MCF 10A (cell line): Measurements from ENCODE around the gene NSUN2. TPM values are rescaled to one million over a fixed set of nuclear protein-coding genes. Genes with fewer than 3 reads are reported as not detected.
"Not testable (repeated sequence)": the region's sequence is repeated elsewhere in the genome, so short reads cannot be mapped to it uniquely, and the experiment has no call there.

Source experiments
- BruUV-seq: library from RNA; stranded (reverse); fragments of 400-500 nt; replicated peaks from 2 replicates; lab custom pipeline; 2021; lab: Mats Ljungman, UMichigan
- CTCF ChIA-PET: fragments of 300-600 bp; sonication (Branson Sonifier 250); formaldehyde crosslinking; extraction: SDS; loops from one replicate; lab custom pipeline; 2021; ENCODE audit warnings: antibody characterized with exemption, inconsistent platforms; lab: Yijun Ruan, JAX
- POLR2A ChIA-PET: fragments of 300-600, 350-650 bp; sonication (Branson Sonifier 250); formaldehyde crosslinking; extraction: SDS; loops from one replicate; lab custom pipeline; 2020; ENCODE audit warnings: antibody characterized with exemption, inconsistent platforms; lab: Yijun Ruan, JAX
- DNase-seq: peaks from one replicate; pipeline ENCODE4 v3.0.0-alpha.2; 2018; ENCODE audit not compliant: unreplicated experiment
- H3K27ac Mint-ChIP-seq: one replicate; pipeline ENCODE4 v1.8.0; 2022; ENCODE audit warnings: mild to moderate bottlenecking, low read depth, mixed read lengths; ENCODE audit not compliant: unreplicated experiment
- H3K27me3 Mint-ChIP-seq: one replicate; pipeline ENCODE4 v1.8.0; 2022; ENCODE audit warnings: mixed read lengths; ENCODE audit not compliant: insufficient read depth, unreplicated experiment
- H3K36me3 Mint-ChIP-seq: one replicate; pipeline ENCODE4 v1.8.0; 2022; ENCODE audit warnings: mild to moderate bottlenecking, moderate library complexity, mixed read lengths; ENCODE audit not compliant: insufficient read depth, unreplicated experiment
- H3K4me1 Mint-ChIP-seq: one replicate; pipeline ENCODE4 v1.8.0; 2022; ENCODE audit warnings: mixed read lengths; ENCODE audit not compliant: insufficient read depth, unreplicated experiment
- H3K4me3 Mint-ChIP-seq: one replicate; pipeline ENCODE4 v1.8.0; 2022; ENCODE audit warnings: mild to moderate bottlenecking, moderate library complexity, mixed read lengths; ENCODE audit not compliant: unreplicated experiment
- H3K9me3 Mint-ChIP-seq: one replicate; pipeline ENCODE4 v1.8.0; 2022; ENCODE audit warnings: mixed read lengths; ENCODE audit not compliant: unreplicated experiment
- intact Hi-C: fragments of 100-400 bp; cut with micrococcal nuclease; formaldehyde crosslinking; loops from 2 replicates; pipeline ENCODE4 v1.14.1; 2022
- total RNA-seq: library from RNA; stranded (reverse); gene quantifications from 2 replicates; pipeline ENCODE4 v1.2.3, GENCODE V29; 2022
- TF ChIP-seq, protein P1 (sequence below): fragments of 200-600 bp; IDR thresholded peaks from one replicate; pipeline ENCODE4 v1.8.0; 2022; ENCODE audit warnings: antibody characterized with exemption, mild to moderate bottlenecking; ENCODE audit not compliant: unreplicated experiment

Gene NSUN2
- total RNA-seq, 1 experiment from 2014 or later = 95.7 TPM

DNA sequence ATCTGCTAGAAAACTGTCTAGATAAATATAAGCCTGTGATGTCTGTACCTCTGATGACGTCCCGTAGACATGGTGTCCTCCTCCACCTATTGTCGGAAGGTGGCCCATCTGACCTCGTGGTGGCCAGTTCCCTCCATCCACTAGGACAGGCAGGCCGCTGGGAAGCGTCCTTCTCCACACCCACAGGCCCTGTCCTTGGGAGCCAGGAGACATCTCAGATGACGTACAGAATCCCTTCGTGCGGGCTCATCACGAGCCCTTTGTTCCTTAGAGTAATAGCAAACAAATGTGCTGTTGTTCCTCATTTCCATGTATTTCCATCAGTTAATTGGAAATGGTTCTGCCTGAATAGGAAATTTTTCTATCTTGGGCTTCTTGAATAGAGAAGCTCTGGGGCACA, 42.0 kb upstream of the NSUN2 start:
- peaks cover 14% of the 10 kb centered on the region for H3K4me1 Mint-ChIP-seq
- no peaks in the 10 kb centered on the region for H3K9me3 Mint-ChIP-seq
- intact Hi-C loops = loop anchor here (5.0 kb wide), 1 partner anchor 37 kb away; the partner anchor contains the start of gene TENT4A
- ChIA-PET CTCF (interaction anchor here (0.7 kb wide), 1 partner anchor 74 kb away, joined by 3 read pairs; no protein-coding TSS in a partner anchor), POLR2A (interaction anchor here (0.6 to 2.9 kb wide), 3 partner anchors 40 to 66 kb away, joined by 3 to 19 read pairs (median 4); partner anchors contain the start of gene SRD5A1)
- H3K4me3 Mint-ChIP-seq = no peak overlapping the region
- H3K27me3 Mint-ChIP-seq = no peaks in the 10 kb centered on the region
- BruUV-seq = no TSS peak
- no peak overlapping the region for H3K27ac Mint-ChIP-seq
- TF ChIP-seq, protein P1, sequence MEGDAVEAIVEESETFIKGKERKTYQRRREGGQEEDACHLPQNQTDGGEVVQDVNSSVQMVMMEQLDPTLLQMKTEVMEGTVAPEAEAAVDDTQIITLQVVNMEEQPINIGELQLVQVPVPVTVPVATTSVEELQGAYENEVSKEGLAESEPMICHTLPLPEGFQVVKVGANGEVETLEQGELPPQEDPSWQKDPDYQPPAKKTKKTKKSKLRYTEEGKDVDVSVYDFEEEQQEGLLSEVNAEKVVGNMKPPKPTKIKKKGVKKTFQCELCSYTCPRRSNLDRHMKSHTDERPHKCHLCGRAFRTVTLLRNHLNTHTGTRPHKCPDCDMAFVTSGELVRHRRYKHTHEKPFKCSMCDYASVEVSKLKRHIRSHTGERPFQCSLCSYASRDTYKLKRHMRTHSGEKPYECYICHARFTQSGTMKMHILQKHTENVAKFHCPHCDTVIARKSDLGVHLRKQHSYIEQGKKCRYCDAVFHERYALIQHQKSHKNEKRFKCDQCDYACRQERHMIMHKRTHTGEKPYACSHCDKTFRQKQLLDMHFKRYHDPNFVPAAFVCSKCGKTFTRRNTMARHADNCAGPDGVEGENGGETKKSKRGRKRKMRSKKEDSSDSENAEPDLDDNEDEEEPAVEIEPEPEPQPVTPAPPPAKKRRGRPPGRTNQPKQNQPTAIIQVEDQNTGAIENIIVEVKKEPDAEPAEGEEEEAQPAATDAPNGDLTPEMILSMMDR = no peak
- peaks cover 13% of the 10 kb centered on the region for H3K36me3 Mint-ChIP-seq
- DNase-seq = no peak

DNA sequence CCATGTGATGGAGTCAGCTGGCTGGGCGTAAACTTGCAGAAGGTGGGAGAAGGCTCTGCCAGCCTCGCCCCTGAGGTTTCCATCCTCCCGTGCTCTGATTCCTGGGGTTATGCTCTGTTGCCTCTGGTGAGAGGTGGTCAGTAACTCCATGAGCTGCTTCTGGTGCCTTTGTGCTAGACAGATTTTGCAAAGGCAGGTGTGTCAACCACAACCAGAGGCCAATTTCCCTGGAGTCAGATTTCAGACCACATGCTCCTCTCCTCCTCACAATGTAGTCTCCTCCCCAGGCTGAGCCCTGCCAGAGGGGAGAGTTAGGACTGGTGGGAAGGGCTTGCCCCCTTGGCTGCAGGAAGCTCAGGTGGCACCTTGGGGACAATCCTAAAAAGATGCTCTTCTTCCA, 41.6 kb upstream of the NSUN2 start:
- no peaks in the 10 kb centered on the region for H3K9me3 Mint-ChIP-seq
- no TSS peak for BruUV-seq
- TF ChIP-seq, protein P1 = no peak
- peaks cover 14% of the 10 kb centered on the region for H3K4me1 Mint-ChIP-seq
- intact Hi-C loops = no loop called here
- ChIA-PET POLR2A (interaction anchor here (0.6 to 0.7 kb wide), 3 partner anchors 39 to 65 kb away, joined by 3 to 4 read pairs (median 3); partner anchors contain the start of genes NSUN2 and SRD5A1), CTCF (interaction anchor here (0.6 kb wide), 1 partner anchor 58 kb away, joined by 3 read pairs; no protein-coding TSS in a partner anchor)
- H3K27me3 Mint-ChIP-seq = no peaks in the 10 kb centered on the region
- H3K27ac Mint-ChIP-seq = no peak overlapping the region
- H3K36me3 Mint-ChIP-seq = peaks cover 14% of the 10 kb centered on the region
- DNase-seq = no peak
- no peak overlapping the region for H3K4me3 Mint-ChIP-seq

DNA sequence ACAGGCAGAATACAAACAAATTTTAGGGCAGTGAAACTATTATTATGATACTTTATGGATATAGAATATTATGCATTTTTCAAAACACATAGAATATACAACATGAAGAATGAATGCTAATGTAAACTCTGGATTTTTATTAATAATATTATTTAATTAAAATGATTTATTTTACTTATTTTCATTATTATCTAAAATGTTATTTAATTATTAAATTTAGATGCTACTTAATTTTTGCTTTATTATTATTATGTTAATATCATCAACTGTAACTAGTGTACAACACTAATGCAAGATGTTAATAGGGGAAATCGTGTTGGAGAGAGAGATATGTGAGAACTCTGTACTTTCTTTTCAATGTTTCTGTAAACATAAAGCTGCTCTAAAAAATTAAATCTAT, 41.1 kb upstream of the NSUN2 start:
- H3K36me3 Mint-ChIP-seq = peaks cover 19% of the 10 kb centered on the region
- no peak overlapping the region for H3K4me3 Mint-ChIP-seq
- intact Hi-C loops = no loop called here
- no peak overlapping the region for H3K27ac Mint-ChIP-seq
- ChIA-PET POLR2A (interaction anchor here (0.6 to 0.9 kb wide), 4 partner anchors 39 to 65 kb away, joined by 3 to 4 read pairs (median 3); partner anchors contain the start of genes NSUN2 and SRD5A1), CTCF (interaction anchor here (0.6 to 1.8 kb wide), 3 partner anchors 34 to 71 kb away, joined by 3 to 4 read pairs (median 3); no protein-coding TSS in a partner anchor)
- no peaks in the 10 kb centered on the region for H3K9me3 Mint-ChIP-seq
- H3K4me1 Mint-ChIP-seq = peaks cover 14% of the 10 kb centered on the region
- no TSS peak for BruUV-seq
- TF ChIP-seq, protein P1 = no peak
- DNase-seq = no peak
- no peaks in the 10 kb centered on the region for H3K27me3 Mint-ChIP-seq

DNA sequence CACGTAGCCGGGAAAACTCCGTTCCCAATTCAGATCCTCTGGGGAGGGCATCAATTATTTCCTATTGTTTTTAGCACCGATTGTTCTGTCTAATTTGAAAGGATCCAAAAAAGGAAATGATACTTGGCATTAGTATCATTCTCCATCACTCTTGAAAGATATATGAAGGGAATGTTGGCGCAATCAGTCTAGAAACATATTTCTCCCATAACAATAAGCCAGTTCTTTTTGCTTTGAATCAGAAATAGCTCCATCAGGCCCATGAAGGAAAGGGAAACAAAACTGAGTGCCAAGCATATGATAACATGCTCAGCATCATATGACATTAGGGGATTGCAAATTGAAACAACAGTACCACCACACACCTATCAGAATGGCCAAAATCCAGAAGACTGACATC, 40.2 kb upstream of the NSUN2 start:
- no peak for DNase-seq
- Mint-ChIP-seq H3K4me1 (peaks cover 14% of the 10 kb centered on the region), H3K9me3 (no peaks in the 10 kb centered on the region), H3K36me3 (peaks cover 19% of the 10 kb centered on the region), H3K27me3 (no peaks in the 10 kb centered on the region), H3K27ac (no peak overlapping the region), H3K4me3 (no peak overlapping the region)
- POLR2A ChIA-PET = interaction anchor here (0.7 to 1.6 kb wide), 4 partner anchors 12 to 157 kb away, joined by 3 read pairs; no protein-coding TSS in a partner anchor
- BruUV-seq = no TSS peak
- CTCF ChIA-PET = interaction anchor here (0.6 to 1.8 kb wide), 3 partner anchors 33 to 114 kb away, joined by 3 to 4 read pairs (median 3); no protein-coding TSS in a partner anchor
- intact Hi-C loops = no loop called here
- TF ChIP-seq, protein P1 = no peak

DNA sequence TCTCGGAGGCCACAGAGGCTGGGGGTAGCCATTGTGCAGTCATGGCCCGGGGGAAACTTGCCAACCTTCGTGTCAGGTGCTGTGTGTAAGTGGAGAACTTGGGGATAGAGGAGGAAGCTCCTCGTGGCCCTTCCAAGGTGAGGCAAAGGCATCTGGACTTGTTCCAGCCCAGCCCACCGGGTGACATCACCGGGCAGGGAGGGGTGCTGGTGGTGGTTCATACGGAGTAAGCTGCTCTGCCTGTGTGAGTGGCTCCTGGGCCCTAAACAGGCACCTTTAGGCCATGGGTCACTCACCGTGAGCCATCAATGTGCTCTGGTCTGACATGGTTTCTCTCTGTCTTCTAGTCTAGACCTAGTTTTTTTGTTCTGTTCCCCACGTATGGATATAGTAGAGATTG, 35.9 kb upstream of the NSUN2 start:
- H3K4me3 Mint-ChIP-seq, H3K27ac Mint-ChIP-seq, BruUV-seq, intact Hi-C loops, H3K4me1 Mint-ChIP-seq, H3K27me3 Mint-ChIP-seq, H3K9me3 Mint-ChIP-seq, DNase-seq, CTCF ChIA-PET: not testable (repeated sequence)
- POLR2A ChIA-PET = interaction anchor here (0.8 to 1.0 kb wide), 2 partner anchors 9 to 23 kb away, joined by 3 read pairs; no protein-coding TSS in a partner anchor
- H3K36me3 Mint-ChIP-seq = peaks cover 27% of the 10 kb centered on the region
